Midbrain (tissue), 1 donor: ENCODE measurements around the gene TUBB.
"Not testable (repeated sequence)": the region's sequence is repeated elsewhere in the genome, so short reads cannot be mapped to it uniquely, and the experiment has no call there.

Experiments
- DNase-seq: peaks from one replicate; lab custom pipeline; 2025; lab: John Stamatoyannopoulos, UW

The TUBB gene

DNA sequence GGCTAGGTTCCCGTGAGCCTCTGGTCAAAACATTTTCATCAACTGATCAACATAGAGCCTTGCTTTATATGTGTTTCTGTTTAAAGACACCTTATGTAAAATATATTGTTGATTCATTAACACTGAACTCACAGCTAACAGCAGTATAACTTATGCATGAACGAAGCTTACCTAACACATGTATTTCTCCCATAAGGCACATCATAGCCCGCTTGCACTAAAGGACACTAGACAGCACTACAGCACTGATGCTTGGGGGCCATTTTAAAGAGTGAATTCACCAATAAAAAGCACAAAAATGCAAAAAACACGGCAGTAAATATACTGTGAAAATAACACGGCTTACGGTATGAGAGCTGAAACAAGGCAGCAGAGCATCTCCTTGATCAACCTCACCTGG, 18.4 kb downstream of the TUBB start:
- DNase-seq: no peak

- no peak for DNase-seq
Measured at GRCh38 chr6:30740540-30740870, 20.4 kb downstream of the TUBB start.

GRCh38 chr6:30741063-30741779, 21.1 kb downstream of the TUBB start:
- no peak for DNase-seq

DNA sequence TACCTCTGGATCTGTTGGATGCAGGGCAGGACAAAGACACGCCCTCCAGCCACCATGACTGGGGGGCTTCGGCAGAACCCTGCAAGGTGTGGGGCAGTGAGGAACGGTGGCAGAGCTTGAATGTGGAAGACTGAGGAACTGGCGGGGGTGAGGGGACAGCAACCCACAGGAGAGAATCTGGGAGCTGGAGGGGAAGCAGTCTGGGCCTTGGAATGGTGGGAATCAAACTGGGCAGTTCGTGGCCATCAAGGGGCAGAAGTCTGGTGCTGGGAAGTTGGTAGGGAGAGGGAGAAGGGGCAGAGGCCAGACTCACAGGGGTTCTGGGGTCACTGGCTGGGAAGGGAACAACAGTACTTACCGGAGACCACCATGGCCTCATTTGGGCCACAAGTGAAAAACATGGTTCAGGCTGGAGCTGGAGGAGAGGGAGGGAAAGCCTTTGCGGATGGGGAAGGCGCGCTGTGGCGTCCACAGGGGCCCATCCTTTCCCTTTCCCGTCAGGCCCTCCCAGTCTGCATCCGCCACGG, 21.7 kb downstream of the TUBB start:
- no peak for DNase-seq

DNA sequence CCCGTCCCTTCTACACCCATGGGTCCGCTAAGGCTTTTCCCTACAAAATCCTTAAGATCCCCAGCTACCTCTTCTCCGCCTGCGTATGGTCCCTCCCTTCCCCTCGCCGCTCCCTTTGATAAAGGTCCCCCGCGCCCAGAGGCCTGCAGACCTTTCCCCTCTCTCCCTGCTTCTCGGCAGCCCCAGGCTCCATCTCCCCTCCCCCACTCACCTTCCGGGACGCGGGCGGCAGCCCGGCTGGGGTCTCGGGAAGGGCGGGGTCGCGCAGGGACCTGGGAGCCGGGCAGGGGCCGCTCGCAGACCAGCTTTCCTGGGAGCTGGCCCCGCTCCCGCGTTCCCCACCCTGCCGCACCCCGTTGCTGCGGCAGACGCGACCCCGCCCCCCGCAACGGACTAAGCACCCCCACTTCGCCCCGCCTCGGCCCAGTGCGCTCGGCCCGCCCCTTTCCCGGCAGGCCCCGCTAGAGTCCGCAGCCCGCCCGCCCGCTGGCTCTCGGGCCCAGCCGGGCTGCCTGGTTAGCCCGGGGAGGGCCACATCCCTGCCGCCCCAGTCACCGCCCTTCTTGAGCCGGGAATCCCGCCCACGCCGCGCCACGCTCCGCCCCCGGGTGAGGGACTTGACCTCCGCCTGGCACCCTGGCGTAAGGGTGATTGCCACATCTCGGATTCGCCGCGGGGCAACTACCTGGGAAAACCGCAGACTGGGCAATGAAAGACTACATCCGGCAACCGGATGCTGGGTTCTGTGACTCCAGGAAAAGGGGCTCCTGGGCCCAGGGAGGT, 22.4 kb downstream of the TUBB start, which contains the start of gene FLOT1:
Gene FLOT1, minus strand, starts transcription at position 372 of the 783 bp plus-strand sequence. CDS start 498 bp downstream, outside the sequence.
- peak; percentile 92 for DNase-seq

DNA sequence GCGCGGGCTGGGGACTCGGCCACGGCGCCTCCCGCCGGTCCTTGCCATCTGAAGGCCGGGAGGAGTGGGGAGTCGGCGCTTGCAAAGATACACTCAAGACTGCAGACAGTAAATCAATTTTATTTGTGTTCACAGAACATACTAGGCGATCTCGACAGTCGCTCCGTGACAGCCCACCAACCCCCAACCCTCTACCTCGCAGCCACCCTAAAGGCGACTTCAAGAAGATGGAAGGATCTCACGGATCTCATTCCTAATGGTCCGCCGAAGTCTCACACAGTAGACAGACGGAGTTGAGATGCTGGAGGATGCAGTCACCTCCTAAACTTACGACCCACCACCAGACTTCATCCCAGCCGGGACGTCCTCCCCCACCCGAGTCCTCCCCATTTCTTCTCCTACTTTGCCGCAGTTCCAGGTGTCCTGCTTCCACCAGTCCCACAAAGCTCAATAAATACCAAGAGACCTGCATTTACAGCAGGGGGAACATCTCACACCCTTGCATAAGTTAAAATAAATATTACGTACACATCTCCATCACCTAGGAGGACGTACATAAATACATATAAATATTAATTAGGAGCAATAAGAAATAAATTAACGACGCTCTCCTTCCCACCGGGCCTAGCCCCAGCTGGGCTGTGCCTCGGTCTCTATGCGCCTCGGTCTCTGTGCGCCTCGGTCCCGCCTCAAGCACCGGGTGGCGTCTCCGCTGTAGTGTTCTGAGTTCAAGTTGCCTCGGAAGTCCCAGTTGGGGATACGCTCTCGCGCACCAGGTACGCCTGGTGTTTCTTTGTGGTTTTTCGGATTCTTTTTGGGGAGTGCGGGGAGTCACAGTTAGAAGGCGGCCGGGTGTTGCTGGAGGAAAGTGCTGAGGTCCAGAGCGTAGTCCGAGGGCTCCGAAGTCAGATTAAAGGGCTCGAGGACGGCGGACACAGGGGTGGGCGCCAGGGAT, 23.2 kb downstream of the TUBB start:
- DNase-seq: no peak

DNA sequence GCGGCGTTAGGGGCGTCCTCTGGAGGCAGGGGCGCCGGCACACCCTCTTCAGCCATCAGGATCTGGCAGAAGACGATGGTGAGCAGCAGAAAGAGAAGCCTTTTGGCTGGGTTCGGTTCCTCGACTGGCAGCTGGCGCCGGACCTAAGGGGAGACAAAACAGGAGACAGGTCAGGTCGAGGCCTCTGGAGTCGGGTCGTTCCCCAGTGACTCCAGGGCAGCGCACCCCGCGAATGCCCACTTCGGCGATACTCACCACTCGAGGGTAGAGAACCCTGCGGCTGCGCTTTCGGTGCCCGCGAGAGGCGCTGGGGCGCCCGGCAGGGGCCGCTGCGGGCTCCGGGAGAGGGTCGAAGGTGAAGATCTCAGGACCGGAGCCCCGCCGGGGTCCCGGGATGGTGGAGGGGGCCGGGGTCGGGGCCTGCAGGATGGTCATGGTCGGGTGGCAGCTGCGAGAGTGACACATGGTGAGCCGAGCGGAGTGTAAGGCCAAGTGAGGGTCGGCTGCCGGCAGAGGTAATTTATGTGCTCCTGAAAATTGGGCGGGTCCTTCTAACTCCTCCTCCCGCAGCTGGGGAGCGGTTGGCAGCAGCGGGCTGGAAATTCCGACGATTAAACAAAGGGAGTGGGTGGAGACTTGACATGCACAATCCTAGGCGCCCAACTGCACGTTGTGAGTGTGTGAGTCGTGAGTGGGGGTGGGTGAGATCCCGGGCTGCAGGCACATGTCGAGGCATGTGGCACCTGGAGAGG, 24.1 kb downstream of the TUBB start, which contains the start of gene IER3:
Gene IER3, minus strand, starts transcription at position 494 of the 752 bp plus-strand sequence. Its CDS starts 29 bp downstream, at position 465.
- peak; percentile 61 for DNase-seq

GRCh38 chr6:30747300-30747687, 27.1 kb downstream of the TUBB start:
- no peak for DNase-seq

DNA sequence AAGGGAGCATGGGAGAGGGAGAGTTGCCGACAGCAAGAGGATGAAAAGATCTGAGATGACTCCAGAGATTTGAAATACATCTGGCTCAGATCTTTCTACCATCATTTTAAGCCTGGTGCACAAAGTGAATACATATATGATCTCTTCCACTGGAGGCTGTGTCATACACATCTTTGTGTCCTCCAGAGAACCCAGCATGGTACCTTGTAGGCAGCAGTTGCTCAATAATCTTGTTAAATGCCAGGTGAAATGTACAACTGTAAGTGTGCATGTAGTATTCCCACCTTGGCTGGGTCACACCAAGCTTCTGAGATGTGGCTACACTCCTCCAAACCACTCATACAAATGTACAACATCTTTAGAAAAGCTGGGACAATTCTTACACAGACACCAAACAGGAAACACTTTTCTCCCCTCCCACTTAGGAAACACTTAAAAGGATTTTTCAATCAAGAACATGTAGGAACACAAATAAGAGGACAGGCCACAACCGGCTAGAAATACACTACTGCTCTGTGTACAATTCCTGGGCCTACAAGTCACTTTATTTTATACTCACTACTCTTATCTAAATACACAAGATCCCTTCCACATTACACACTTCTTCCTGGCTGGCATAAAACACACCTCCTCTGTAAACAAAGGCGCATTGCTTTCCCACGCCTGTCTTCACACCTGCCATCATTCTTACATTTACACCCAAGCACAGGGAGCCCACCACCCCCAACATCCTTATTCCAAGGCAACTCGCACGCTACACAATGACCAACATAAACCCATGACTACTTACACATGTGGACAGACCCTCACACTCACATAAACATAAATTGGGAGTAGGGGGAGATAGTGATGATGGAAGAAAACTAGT, 28.0 kb downstream of the TUBB start:
- DNase-seq: no peak

- DNase-seq: no peak
Measured at GRCh38 chr6:30748851-30749540, 28.8 kb downstream of the TUBB start.

GRCh38 chr6:30749554-30750378, 29.6 kb downstream of the TUBB start:
- no peak for DNase-seq

GRCh38 chr6:30750379-30750668, 30.2 kb downstream of the TUBB start:
- DNase-seq: no peak

- DNase-seq: peak; percentile 35
Measured at GRCh38 chr6:30752157-30752927, 32.2 kb downstream of the TUBB start.

- DNase-seq: no peak
Measured at GRCh38 chr6:30754631-30755030, 34.5 kb downstream of the TUBB start.

- DNase-seq: not testable (repeated sequence)
Measured at GRCh38 chr6:30756405-30757003, 36.4 kb downstream of the TUBB start.

DNA sequence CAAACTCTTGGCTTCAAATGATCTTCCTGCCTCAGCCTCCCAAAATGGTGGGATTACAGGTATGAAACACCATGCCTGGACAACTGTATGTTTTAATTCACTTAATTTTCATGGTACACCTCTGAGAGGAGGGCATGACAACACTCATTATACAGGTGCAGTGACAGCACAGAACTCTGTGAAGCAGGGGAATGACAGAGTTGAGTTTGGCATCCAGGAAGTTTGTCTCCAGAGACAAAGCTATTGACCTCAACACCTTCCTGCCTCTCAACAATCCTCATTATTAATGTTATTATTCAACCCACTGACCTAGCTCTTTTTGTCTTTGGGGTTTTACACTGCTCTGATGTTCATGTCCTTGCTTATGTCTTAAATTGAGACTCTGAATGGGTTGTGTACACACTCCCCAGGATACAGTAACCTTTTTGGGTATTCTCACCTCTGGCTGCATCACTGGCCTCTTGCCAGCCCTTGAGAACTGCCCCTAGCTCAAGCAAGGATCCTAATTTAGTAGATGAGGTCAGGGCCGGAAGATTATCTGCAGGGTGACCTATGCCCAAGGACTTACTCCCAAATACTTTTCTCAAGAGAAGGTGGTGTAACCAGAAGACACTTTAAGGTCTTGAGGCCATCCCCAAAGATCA, 37.2 kb downstream of the TUBB start:
- no peak for DNase-seq

DNA sequence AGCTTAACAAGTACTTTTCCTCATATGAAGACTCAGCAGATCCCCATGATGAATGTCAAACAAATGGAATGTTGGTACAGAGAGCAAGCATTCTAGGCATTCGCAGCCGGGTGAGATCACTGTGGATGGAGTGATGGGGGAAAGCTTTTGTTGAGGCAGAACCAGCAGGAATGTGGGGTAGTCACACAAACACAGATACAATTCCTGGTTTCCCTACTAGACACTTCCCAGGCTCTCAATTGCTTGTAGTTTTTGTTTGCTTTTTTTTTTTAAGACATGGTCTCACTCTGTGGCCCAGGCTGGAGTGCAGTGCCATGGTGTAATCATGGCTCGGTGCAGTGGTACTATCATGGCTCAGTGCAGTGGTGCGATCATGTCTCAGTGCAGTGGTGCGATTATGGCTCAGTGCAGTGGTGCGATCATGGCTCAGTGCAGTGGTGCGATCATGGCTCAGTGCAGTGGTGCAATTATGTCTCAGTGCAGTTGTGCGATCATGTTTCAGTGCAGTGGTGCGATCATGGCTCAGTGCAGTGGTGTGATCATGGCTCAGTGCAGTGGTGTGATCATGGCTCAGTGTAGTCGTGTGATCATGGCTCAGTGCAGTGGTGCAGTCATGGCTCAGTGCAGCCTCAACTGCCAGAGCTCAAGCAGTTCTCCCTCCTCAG, 39.6 kb downstream of the TUBB start:
- DNase-seq: no peak
